NCI-H1105 treated with DMSO at 0.1 percent for 48 hours (cell line): ENCODE measurements around the gene KIF16B.

Experiments
- DNase-seq: peaks from one replicate; lab custom pipeline; 2025; lab: John Stamatoyannopoulos, UW

The KIF16B gene

DNA sequence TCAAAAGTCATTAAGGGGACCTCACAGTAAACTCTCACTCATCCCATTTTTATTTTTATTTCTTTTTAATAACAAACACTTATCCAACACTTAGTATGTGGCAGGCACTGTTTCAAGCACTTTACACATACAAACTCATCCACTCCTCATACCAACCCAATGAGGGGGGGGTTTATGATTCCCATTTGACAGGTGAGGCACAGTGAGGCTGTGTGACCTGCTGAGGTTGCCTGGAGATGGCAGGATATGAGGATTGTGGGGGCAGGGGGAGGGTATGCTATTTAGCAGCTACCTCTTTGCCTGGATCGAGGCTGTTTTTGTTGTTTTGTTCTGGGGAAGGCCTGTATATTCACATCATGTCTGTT lies 219.8 kb downstream of the KIF16B start:
- no peak for DNase-seq

DNA sequence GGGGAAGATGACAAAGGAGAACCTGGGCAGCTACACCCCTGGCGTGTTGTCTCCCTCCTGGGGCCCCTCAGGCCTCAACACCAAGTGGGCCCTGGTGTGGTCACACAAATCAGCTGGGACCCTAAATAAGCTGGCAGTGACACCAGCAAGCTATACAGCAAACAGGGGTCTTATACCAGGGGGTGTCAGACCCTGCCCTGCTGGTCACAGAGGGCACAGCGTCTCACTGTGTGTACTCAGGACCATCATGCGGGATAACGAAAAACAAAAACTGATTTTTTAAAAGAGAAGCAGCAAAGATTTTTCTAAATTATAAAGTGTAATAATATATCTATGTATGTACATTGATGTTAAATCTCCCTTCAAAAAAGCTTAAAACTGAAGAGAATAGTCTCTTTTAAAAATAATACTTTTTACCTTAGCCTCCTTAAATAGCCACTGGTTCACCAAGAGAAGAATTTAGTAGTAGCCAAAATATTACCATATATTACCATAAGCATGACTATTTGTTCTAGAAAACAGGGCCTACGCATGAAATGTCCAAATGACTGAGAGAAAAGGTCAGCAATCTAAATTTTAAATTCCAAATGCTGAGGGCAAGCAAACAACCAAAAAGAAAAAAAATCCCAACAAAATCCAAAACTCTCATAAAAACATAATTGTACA lies 220.4 kb downstream of the KIF16B start:
- no peak for DNase-seq

DNA sequence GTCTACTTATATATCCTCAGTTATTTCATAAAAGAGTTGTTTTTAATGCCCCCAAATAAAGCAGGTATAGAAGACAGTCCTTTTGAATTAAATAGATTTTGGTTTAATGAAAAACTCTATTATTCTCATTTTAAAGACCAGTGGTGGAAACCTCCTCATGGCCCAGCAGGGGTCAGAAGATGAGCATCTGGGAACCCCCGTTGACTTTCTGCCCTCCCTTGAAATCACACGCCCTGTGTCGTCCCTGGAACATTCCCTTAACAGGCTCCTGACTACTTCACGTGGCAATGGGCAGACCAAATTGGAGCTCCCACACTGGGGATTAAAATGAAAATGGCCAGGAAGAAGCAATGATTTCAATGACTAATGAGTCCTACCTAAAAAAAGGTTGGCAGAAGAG lies 220.9 kb downstream of the KIF16B start:
- DNase-seq = no peak

DNA sequence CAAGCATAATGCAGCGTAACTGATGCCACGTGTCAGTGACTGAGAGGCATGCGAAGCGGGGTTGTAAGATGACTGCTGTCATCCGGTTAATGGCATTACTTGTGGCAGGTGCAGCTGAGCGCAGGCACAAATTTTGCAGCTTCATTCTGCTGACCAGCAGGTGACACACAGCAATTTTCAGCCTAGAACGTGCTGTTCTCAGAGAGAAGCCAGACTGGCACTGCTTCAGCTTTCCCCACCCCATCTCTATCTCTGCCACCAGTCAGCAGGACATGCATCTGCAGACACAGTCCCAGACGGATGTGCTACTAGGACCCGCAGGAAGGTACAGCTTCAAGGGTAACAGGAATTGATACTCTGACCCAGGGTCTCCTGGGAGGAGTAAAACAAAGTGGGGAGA lies 221.8 kb downstream of the KIF16B start:
- no peak for DNase-seq

DNA sequence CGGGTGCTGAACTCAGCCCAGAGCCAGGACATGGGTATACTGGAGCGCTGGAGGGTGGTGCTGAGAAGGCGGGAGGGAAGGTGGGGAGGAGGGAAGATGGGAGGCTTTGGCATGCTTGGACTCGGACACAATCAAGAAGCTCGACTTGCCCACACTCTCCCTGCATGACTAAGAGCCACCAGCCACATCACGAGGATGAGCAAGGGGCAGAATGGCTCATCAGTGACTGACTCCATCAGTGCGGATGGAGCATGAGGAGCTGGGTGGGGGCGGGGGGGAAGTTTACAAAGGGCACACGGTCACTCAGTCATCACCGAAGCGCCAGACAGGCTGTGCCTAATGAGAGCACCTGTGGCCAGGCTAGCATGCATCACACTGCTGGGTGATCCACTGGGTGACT lies 222.8 kb downstream of the KIF16B start:
- DNase-seq = no peak

DNA sequence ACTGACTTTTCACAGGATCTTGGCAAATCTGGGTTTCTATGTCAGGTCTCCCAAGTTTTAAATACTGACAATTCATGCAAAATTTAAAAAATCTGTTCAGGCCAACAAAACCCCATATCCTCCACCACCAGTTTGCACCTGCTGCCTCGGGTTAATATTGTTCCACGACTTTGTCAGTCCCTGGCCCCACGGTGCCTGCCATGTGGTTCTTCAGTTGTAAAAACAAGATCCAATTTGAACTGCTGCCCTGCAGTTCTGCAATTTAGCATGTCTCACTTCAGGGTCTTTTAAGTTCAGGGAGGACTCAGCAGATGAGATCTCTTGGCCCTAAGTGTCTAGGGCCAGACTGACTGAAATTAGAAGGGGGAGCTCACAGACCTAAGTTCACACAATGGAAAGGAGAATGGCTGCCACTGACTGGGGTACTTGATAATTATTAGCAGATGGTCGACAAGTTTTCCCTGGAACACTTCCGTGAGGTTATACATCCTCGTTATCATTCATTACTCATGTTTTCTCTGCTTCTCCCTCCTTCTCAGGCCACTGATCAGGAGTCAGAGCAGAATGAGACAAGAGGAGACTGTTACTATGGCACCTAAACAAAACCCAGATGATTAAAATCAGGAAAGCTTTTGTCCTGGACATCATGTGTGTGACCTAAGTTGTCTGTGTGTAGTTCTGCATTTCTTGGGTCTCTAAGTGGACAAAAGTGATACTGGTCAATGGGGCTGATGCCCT lies 223.6 kb downstream of the KIF16B start:
- DNase-seq = no peak

DNA sequence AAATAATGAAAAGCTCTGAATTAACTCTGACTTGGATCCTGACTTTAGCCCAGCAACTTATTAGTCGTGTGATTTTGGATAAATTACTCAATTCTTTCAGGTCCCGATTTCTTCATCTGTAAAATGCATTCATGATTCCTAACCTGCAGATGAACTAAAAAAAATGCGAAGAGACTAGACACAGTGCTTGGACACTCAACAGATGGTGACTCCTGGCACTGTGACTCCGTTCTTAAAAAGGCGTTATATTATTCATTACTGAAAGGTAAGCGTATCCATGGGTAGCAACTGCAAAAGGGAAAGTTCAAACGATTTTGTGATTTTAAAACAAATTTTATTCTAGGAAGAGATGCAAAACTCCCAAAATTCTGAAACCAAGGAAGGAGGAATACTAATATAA lies 226.3 kb downstream of the KIF16B start:
- no peak for DNase-seq

DNA sequence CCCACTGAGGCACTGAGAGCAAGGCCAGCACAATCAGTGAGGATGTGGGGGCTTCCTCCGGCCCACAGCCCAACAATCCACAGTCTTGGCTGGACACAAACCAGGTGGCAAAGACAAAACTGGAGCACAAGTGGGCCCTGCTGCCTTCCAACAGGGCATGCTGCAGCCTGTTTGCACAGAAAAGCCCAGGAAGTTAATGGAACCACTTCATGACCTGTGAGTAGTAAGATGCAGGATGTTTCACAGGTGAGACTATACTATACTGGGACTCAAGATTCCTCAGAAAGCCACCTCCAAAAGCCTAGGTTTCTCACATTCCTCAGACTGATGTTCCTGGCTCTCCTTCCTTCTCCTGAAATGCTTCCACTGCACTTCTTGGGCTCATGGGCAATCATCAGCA lies 235.5 kb downstream of the KIF16B start:
- DNase-seq = no peak

DNA sequence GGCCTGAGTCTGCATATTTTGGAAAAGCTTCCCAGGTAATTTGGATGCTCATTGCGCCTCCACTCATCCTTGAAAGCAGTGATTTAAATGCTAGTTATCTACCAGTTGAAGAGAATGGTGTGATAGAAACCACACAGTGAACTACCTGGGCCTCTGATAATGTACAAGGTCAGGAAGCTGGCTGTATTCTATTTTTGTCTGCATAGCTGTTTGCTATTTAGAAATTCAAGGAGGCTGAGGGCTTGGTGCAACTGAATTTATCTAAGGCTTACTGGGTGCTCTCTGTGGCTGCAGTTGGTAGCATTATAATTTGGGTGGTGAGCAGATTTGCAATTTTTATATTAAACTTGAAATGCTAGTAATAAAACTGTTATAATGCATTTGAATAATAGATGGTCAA lies 245.6 kb downstream of the KIF16B start:
- DNase-seq = no peak

DNA sequence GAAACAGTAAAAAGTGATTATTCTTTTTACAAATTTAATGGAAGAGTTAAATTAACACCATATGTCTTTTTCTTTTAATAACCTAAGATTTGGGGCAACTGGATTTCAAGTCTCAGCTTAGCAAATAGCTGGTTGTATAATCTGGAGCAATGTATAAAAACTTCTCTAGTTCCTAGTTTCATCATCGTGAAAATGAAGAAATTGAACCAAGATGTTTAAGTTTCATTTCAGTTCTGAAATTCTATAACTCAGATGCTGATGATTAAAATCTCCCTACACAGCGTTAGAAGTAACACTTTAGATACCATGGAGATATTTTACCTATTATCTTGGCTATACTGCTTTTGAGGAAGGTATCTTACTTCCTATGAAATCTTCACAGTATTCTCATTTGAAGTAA lies 252.0 kb downstream of the KIF16B start:
- DNase-seq = no peak

DNA sequence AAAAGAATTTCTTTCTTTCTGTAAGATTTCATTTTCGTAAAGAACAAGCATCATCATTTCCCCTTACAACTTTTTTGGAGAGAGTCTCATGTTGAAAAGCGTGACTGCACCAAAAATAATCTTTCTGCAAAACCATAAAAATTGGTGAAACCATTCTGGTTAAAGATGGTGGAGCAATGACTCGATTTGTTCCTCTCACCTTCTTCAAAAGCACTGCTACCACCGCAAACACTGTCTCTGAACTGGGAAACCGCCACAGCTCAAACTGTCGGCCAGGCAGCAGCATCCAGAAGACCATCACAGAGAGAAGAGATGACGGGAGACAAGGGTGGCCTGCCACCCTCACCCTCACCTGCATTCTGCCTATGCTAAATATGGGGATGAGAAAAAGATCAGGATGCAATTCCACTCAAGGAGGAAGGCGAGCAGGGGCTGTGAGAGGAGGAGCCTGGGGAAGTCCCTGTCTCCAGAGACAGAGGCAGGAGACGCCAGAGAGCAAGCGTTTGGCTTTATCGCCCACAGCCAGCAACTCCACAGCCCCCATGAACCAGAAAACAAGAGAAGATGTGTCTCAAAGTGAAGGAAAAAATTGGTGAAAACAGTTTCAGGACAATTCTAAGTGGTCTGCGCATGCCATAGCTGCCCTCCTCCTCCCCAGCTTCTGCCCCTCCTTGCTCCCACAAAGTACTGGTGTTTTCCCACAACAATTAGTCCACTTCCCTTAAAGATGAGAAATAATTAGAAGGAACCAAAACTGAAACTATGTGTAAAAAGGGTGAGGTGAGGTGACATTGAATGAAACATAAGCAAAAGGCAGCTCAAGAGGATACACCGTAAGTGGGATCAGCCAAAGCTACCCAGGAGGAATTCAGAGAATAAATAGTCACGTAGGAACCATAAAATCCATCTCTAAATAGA lies 255.5 kb downstream of the KIF16B start:
- no peak for DNase-seq

DNA sequence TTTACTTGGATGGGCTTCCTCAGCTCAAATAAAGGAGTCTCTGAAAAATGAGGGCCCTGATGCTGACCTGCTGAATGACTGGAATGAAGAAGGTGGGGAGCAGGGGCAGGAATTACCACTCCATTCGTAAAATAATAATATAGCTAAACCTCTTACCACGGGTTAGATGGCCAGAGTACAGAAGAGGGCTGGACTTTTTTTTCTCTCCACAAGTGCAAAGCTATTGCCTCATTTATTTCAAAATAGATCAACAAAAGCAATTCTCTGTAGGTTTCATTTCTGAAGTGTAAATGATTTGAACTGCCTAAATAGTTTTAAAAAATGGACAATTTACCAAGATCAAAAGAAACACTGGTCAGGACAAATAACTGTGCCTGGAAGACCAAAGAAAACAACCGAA lies 256.7 kb downstream of the KIF16B start:
- no peak for DNase-seq

DNA sequence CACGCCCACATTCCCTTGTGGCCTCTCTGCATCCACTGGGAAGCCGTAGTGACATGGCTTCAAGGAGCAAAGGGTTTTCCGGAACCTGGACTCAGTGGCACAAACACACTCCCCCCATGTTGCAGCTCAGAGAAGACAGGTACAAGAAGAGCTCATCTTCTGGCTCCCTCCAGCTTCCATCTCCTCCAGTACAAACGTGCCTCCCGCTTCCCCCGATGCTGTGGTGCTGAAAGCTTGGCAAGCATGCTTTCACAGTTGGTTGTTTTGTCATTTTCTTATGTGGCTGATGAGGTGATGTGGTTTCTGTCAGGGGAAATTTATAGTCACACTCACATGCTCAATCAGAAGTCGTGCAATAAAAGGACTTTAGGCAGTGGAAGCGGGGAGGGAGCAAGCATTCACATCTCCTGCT lies 258.5 kb downstream of the KIF16B start:
- no peak for DNase-seq

DNA sequence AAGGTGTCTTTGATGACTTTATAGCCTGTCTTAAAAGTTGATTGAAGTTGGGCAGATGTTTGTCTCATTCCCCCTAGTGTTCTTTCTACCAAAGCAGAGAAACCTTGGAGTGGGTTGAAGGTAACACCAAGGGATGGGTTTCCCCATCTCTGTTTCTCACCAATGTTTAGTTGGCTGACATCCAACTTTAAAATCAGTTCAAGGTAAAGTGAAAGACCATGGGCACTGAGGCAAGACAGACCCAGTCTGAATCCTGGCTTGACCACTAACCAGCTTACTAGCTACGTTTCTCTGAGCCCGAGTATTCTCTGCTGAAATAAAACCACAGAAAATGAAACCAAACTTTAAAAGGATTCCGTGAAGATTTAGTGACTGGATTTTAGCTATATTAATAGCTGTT lies 258.9 kb downstream of the KIF16B start:
- DNase-seq = no peak

DNA sequence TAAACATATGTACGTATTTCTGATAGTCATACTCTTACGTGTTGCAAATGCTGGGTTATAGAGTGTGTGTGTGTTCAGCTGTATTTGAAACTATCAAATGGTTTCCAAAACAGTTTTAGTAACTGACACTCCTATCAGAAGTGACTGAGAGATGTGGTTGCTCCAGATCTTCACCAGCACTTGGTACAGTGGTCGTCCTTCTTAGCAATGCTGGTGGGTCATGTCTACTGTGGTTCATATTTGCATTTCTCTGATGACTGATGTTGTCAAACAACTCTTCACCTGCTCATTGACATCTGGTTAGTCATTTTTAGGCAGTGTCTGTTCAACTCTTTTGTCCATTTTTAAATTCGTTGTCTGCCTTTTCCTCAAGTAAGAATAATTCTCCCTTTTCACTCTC lies 259.3 kb downstream of the KIF16B start:
- no peak for DNase-seq

DNA sequence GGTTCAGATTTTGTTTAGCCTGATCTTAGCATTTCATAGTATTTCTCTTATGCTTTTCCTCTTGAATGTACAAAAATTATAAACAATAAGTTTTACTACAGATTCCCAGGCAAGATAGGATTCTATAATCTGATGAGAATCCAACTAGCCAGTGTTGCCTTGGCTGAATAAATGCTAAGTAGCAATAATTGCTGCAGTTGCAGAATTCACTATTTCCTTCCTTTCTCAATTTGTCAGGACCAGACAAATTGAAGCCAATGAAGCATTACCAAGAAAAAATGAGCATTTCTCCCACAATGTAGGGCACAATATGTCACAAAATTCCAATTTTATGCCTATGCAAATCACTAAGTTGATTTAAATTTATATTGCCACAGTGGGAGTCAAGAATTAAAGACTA lies 260.2 kb downstream of the KIF16B start:
- DNase-seq = no peak

DNA sequence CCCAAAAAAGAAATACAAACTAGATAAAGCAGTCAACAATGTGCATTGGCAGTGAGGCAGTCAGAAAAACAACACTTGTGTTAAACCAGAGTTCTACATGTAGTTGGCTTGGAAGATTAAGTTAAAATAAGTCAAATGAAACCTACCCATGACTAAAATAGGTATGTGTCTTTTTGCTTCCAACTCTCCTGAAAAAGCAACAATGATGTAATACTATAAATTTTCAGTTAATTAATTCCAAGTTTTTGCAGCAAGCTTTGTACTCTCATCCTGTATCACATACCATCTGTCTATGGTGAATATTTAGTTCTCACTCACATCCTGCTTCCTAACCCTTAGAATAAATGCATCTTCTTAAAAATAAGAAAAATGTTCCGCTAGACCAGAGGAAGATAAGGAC lies 261.5 kb downstream of the KIF16B start:
- DNase-seq = no peak

DNA sequence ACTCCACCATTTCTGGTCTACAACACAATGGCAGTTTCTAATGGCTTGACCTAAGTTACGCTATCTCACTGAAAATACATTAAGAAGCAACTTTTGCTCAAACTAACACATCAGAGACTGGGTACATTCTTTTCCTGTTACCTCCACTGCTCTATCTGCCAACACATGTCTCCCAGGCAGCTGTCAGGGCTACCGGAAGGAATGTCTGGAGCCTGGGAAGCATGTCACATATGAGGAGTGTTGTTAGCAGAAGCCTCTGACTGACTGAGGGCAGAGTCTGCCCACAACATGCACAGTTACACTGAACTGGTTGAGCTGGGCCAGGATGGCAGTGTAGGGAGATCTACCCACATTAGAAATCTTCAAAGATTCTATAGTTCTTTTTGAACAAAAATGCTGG lies 264.5 kb downstream of the KIF16B start:
- DNase-seq = no peak

DNA sequence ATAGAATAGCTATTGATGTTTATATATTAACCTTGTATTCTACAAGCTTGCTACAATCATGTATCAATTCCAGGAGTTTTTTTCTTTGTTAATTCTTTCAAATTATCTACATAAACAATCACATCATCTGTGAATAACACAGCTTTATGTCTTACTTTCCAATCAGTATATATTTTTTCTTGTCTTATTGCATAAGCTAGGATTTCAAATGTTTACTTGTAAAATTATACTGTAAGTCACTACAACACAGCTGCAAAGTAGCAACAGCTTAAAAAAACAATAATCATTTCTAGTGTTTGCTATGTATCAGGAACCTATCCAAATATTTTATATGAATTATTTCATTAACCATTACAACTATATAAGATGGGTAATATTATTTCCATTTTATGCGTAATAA lies 270.4 kb downstream of the KIF16B start:
- DNase-seq = no peak

DNA sequence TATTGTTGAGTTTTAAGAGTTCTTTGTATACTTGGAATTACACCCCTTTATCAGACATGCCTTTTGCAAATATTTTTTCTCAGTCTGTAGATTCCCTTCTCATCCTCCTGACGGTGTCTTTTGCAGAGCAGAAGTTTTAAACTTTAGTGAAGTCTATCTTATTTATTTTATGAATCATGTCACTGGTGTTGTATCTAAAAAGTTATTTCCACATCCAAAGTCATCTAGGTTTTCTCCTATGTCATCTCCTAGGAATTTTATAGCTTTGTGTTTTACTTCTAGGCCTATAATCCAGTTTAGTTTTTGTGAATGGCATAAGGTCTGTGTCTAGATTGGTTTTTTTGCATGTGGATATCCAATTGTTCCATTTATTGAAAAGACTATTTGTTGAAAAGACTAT lies 271.3 kb downstream of the KIF16B start:
- DNase-seq = no peak

DNA sequence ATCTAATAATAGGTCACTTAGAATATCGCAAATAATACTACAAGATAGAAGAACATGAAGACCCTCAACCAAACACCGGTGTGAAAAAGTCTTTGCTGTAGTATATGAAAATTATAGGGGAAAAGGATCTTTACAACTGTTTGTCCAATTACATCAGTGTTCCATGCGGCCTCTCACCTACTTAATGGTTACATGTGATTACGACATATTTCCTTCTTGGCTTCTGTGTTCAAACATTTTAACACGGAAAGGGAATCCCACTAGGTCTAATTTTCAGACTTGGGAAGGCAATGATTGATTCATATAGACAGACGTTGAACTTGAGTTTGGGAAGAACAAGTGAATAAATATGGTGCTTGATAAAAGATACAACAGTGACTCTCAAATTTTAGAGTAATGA lies 273.4 kb downstream of the KIF16B start:
- DNase-seq = no peak

DNA sequence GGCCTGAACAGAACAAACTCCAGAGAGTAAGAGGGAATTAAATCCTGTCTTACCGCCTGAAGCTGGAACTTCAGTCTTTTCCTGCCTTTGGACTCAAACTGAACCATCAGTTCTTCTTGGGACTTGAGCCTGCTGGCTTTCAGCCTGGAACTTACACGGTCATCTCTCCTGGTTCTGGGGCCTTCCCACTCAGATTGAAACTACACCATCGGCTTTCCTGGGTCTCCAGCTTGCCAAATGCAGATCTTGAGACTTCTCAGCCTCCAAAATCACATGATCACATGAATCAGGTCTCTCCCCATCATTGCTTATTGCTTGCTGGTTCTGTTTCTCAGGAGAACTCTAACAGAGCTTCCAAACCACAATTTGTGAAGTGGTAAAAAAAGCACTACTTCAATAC lies 276.3 kb downstream of the KIF16B start:
- DNase-seq = no peak

DNA sequence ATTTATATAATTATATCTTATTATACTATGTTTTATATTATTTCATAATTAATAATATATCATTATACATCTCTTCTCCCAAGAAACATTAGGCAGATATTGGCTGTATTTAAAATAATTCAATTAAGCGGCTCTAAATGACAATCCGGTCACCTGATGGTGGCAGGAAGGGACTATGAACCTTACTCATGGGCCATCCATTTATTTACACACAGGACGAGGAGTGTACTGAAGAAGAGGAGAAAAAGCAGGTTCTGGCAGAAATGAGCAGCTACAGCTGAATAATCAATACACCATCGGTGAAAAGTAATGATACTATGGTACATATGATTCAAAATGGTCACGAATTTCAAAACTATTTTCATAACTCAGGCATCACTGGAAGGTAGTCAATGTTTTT lies 277.7 kb downstream of the KIF16B start:
- no peak for DNase-seq
